Skeletal muscle tissue (tissue), 4 donors: Measurements from ENCODE around the gene VTN. TPM values are rescaled to one million over a fixed set of nuclear protein-coding genes. Genes with fewer than 3 reads are reported as not detected.

ENCODE experiments used
- H3K27ac ChIP-seq: one replicate; pipeline ENCODE4 v1.7.0; 2013; ENCODE audit warnings: mild to moderate bottlenecking, low read depth, low read length, inconsistent platforms
- H3K27me3 ChIP-seq, 3 donors: one replicate each; pipeline ENCODE4 v1.7.0; 2013; ENCODE audit warnings: low read length in 3 of 3; ENCODE audit not compliant: control insufficient read depth in 3 of 3, insufficient read depth in 3 of 3
- H3K36me3 ChIP-seq, 3 donors: one replicate each; pipeline ENCODE4 v1.7.0; 2013; ENCODE audit warnings: low read length in 3 of 3; ENCODE audit not compliant: control insufficient read depth in 3 of 3, insufficient read depth in 3 of 3
- H3K4me1 ChIP-seq, 3 donors: one replicate each; pipeline ENCODE4 v1.7.0; 2013; ENCODE audit warnings: low read length in 3 of 3, mild to moderate bottlenecking in 3 of 3; ENCODE audit not compliant: control insufficient read depth in 3 of 3, insufficient read depth in 3 of 3
- H3K4me3 ChIP-seq, 3 donors: one replicate each; pipeline ENCODE4 v1.7.0; 2013; ENCODE audit warnings: low read length in 3 of 3
- H3K9ac ChIP-seq, 3 donors: one replicate each; pipeline ENCODE4 v1.7.0; 2013; ENCODE audit warnings: low read length in 3 of 3, mild to moderate bottlenecking in 3 of 3, moderate library complexity in 2 of 3, low read depth in 1 of 3
- H3K9me3 ChIP-seq, 3 donors: one replicate each; pipeline ENCODE4 v1.7.0; 2013; ENCODE audit warnings: low read length in 3 of 3; ENCODE audit not compliant: control insufficient read depth in 3 of 3
- total RNA-seq: library from RNA; depleted of rRNA; stranded (reverse); fragments of >200 nt; gene quantifications from one replicate; pipeline ENCODE4 v1.2.3, GENCODE V29; 2014
- donor health status: Osteomylitis.

VTN gene
- total RNA-seq, 1 donor from 2014 or later, result 0.52 TPM

DNA sequence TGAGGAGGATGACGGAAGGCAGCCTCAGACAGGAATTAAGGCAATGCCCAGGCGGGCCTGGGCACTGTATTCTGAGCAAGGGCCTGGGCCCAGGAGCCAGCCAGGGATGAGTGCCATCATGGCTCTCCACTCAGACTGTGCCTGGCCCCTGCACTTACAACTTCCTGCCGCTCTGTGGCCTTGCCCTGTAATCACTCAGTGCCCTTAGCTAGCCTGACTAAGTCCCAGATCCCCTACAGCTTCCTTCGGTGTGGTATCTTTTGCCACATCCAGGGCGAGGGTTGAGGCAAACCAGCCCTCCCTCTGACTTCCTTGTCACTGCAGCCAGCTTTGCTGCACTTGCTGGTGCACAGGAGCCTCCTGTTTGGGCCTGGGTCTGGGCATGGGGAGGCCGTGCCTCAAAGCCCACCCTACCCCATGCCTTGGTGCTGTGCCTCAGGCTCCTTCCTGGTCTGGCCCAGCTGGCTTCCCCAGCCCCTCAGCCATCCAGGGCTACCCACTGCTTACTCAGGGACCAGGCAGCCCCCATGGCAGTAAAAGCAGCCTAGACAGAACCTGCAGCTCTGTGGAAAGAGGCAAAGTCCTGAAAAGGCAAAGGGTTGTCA lies 26.6 kb upstream of the VTN start:
- H3K4me3 ChIP-seq, result no peak overlapping the region
- peaks cover 31 to 32% (median 32%) of the 10 kb centered on the region in 3 donors for H3K36me3 ChIP-seq
- H3K4me1 ChIP-seq, result peaks cover 0 to 8% (median 4%) of the 10 kb centered on the region in 3 donors

DNA sequence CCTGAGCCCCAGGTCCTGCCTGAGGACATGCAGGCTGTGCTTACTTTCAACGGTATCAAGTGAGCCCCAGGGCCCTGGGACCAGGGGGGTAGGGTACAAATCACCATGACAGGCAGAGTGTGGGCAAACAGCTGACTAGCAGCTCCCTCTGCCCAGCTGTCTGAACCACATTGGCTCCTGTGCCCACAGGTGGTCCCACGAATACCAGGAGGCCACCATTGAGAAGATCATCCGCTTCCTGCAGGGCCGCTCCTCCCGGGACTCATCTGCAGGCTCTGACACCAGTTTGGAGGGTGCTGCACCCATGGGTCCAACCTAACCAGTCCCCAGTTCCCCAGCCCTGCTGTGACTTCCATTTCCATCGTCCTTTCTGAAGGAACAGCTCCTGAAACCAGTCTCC lies 25.9 kb upstream of the VTN start:
- Histone ChIP-seq H3K4me3 (no peak overlapping the region), H3K36me3 (peaks cover 25 to 34% (median 31%) of the 10 kb centered on the region in 3 donors), H3K4me1 (peaks cover 0 to 8% (median 4%) of the 10 kb centered on the region in 3 donors), H3K9me3 (no peaks in the 10 kb centered on the region), H3K27ac (no peak overlapping the region), H3K9ac (no peak overlapping the region), H3K27me3 (no peaks in the 10 kb centered on the region)

More for the DNA sequence above, 26.6 kb upstream of the VTN start:
- Histone ChIP-seq H3K27ac (no peak overlapping the region), H3K27me3 (no peaks in the 10 kb centered on the region), H3K9ac (no peak overlapping the region), H3K9me3 (no peaks in the 10 kb centered on the region)

DNA sequence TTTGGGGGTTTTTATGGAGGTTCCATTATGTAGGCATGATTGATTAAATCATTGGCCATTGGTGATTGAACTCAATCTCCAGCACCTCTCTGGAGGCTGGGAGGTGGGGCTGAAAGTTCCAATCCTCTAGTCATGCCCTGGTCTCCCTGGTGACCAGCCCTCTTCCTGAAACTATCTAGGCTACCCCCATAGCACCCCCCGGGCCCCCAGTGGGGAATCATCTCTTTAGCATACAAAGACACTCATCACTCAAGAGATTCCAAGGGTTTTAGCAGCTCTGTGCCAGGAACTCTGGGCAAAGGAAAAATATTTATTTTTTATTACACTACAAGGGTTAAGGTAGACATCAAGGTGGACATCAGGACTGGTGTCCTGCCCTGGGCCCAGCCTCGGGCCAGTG lies 25.3 kb upstream of the VTN start:
- peaks cover 24 to 35% (median 31%) of the 10 kb centered on the region in 3 donors for H3K36me3 ChIP-seq
- no peak overlapping the region for H3K9ac ChIP-seq
- H3K27me3 ChIP-seq, result no peaks in the 10 kb centered on the region
- peaks cover 0 to 8% (median 4%) of the 10 kb centered on the region in 3 donors for H3K4me1 ChIP-seq
- H3K27ac ChIP-seq, result no peak overlapping the region
- H3K4me3 ChIP-seq, result no peak overlapping the region
- H3K9me3 ChIP-seq, result no peaks in the 10 kb centered on the region

DNA sequence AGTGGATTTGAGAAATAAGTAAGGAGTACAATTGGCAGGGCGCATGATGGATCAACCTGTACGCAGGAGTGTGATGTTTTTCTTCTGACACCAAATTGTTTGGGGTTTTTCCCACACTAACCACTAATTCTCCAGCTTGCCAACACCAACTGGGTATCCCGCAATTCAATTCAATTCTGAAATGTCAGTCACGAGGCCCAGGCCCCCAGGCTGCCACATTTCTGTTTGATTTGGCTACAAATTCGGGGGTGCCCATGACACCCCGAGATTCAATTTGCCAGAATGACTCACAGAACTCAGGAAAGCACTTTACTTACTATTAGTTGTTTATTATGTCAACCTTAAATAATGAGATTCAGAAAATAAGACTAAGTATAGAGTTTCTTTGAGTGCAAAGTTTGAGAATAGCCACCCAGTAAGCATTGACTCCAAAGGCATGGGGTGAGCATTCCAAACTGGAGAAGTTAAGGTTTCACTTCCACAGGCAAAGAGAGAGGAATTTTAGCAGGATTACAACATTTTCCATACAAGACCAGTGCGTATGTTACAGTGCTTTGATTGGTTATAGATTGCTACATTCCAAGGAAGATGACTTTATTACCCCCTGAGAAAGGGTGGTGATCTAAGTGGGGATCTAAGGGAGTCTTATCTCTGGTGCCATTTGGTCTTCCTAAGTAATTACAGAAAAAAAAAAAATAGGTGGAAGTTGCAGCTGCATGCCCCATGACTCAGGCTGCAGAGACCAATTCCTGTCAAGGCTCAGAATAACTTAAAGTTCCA lies 24.4 kb upstream of the VTN start:
- H3K36me3 ChIP-seq, result peaks cover 27 to 32% (median 29%) of the 10 kb centered on the region in 3 donors
- H3K4me1 ChIP-seq, result peaks cover 0 to 8% (median 4%) of the 10 kb centered on the region in 3 donors

DNA sequence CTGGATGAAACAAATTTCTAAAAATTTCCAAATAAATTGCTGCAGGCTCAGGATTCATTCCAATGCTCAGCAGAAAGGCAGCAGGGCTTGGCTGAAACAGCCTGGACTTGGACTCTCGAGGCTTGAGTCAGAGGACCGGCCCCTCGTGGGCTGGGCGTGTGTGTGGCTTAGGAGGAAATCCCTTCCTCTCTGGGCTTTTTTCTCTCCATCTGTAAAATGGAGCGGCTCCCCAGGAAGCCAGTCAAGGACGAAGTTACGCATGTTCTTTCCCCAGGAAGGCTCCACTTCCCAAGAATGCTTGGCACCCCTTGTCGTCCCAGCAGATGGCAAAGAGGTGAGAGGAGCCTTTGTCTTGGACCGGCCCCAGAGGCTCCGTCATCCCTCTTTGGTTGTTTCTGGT lies 22.4 kb upstream of the VTN start:
- Histone ChIP-seq H3K36me3 (peaks cover 16 to 35% (median 27%) of the 10 kb centered on the region in 3 donors), H3K9ac (no peak overlapping the region), H3K4me3 (no peak overlapping the region)

More for the DNA sequence above, 24.4 kb upstream of the VTN start:
- H3K27ac ChIP-seq, result no peak overlapping the region
- no peaks in the 10 kb centered on the region for H3K27me3 ChIP-seq
- H3K4me3 ChIP-seq, result no peak overlapping the region
- H3K9ac ChIP-seq, result no peak overlapping the region
- H3K9me3 ChIP-seq, result no peaks in the 10 kb centered on the region

DNA sequence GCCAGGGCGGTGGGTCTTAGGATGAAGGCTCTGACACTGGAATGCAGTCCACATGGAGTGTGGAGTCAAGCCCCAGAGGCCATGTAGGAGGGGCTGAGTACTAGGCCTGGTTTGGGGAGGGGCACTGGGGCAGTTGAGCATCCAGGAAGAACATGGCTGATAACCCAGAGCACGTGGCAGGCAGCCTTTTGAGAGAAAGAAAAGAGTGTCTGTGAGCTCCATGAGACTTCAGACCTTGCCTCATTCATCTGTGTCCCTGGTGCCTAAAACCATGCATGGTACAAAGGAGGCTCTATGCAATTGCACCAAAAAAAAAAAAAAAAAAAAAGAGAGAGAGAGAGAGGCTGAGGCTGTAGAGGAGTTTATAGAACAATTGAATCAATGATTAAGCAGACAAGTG lies 21.3 kb upstream of the VTN start:
- Histone ChIP-seq H3K27ac (no peak overlapping the region), H3K27me3 (no peaks in the 10 kb centered on the region), H3K36me3 (peaks cover 14 to 36% (median 22%) of the 10 kb centered on the region in 3 donors), H3K4me1 (no peaks in the 10 kb centered on the region), H3K9ac (no peak overlapping the region), H3K4me3 (no peak overlapping the region), H3K9me3 (no peaks in the 10 kb centered on the region)

More for the DNA sequence above, 22.4 kb upstream of the VTN start:
- Histone ChIP-seq H3K27me3 (no peaks in the 10 kb centered on the region), H3K4me1 (no peaks in the 10 kb centered on the region), H3K9me3 (no peaks in the 10 kb centered on the region), H3K27ac (no peak overlapping the region)

DNA sequence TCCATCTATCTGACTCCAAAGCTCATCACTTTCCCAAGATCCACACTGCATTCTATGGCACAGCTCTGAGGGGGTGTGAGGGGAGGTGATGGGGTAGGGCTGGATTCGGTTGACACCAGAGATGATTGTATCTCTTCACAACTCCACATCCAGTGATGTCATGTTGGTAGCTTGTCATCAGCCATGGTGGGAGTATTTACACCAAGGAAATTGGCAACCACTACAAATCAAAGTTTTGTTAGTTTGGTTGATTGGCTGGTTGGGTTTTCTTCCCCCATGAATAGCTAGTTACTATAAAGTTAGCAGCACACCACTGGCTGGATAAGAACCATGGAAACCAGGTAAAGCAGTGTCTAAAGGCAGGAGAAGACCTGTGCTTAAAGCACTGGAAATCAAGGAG lies 20.9 kb upstream of the VTN start:
- Histone ChIP-seq H3K4me3 (no peak overlapping the region), H3K27ac (no peak overlapping the region), H3K4me1 (no peaks in the 10 kb centered on the region), H3K9me3 (no peaks in the 10 kb centered on the region), H3K9ac (no peak overlapping the region), H3K36me3 (peaks cover 10 to 33% (median 21%) of the 10 kb centered on the region in 3 donors), H3K27me3 (no peaks in the 10 kb centered on the region)

DNA sequence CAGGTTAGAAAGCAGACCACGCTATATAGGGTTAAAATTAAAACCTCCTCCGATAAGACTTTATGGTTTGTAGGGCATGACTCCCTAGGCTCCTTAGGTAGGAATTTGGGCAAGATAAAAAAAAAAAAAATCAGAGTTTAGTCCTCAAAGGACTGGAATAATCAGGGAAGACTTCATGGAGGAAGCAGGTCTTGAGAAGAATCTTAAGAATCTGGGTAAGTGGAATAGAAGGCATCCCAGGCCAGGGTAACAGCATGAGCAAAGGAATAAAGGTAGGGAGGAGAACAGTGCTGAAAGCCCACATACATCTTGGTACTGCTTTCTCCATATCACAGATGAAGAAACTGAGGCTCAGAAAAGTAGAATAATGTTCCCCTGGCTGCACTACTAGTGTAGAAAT lies 20.5 kb upstream of the VTN start:
- peaks cover 8 to 30% (median 21%) of the 10 kb centered on the region in 3 donors for H3K36me3 ChIP-seq

DNA sequence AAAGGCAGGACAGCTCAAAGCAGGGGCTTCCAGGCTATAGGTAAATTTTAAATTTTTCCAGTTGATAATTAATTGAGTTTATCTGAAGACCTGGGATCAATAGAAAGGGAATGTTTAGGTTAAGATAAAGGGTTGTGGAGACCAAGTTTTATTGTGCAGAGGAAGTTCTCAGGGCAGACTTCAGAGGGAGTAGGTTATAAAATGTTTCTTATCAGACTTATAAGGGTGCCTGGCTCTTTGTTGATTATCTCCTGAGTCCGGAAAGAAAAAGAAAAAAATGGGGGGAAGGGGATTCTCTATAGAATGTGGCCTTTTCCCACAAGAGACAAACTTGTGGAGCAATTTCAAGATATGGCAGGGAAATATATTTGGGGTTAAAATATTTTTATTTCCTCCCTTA lies 20.0 kb upstream of the VTN start:
- H3K9me3 ChIP-seq, result no peaks in the 10 kb centered on the region
- H3K36me3 ChIP-seq, result peaks cover 7 to 27% (median 21%) of the 10 kb centered on the region in 3 donors
- no peaks in the 10 kb centered on the region for H3K27me3 ChIP-seq
- H3K27ac ChIP-seq, result no peak overlapping the region
- H3K4me3 ChIP-seq, result no peak overlapping the region
- H3K9ac ChIP-seq, result no peak overlapping the region
- H3K4me1 ChIP-seq, result no peaks in the 10 kb centered on the region

More for the DNA sequence above, 20.5 kb upstream of the VTN start:
- Histone ChIP-seq H3K4me3 (no peak overlapping the region), H3K9me3 (no peaks in the 10 kb centered on the region), H3K4me1 (no peaks in the 10 kb centered on the region), H3K9ac (no peak overlapping the region), H3K27me3 (no peaks in the 10 kb centered on the region), H3K27ac (no peak overlapping the region)

DNA sequence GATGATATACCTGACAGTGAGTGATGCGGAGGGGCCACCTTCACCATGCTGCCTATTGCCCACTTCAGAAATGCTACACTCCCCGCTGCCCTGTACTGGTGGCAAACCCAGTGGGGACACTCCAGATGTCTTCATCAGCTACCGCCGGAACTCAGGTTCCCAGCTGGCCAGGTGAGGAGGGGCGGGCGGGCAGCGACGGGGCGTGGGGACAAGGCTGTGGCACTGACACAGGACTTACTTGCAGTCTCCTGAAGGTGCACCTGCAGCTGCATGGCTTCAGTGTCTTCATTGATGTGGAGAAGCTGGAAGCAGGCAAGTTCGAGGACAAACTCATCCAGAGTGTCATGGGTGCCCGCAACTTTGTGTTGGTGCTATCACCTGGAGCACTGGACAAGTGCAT lies 18.0 kb upstream of the VTN start:
- H3K9ac ChIP-seq, result no peak overlapping the region
- H3K4me3 ChIP-seq, result no peak overlapping the region
- peaks cover 7 to 27% (median 21%) of the 10 kb centered on the region in 3 donors for H3K36me3 ChIP-seq
- no peaks in the 10 kb centered on the region for H3K9me3 ChIP-seq
- no peak overlapping the region for H3K27ac ChIP-seq
- peaks cover 0 to 4% (median 0%) of the 10 kb centered on the region in 3 donors for H3K4me1 ChIP-seq
- H3K27me3 ChIP-seq, result peaks cover 0 to 6% (median 0%) of the 10 kb centered on the region in 3 donors
